ENCODE data around the gene WDR86.

The WDR86 gene

GRCh38 chr7:151405588-151405987 lies 4.2 kb downstream of the WDR86 start:
- DNase-seq: no peak

GRCh38 chr7:151405056-151405455 lies 4.8 kb downstream of the WDR86 start:
- no peak for DNase-seq

GRCh38 chr7:151404216-151405011 lies 5.4 kb downstream of the WDR86 start:
- DNase-seq: no peak

GRCh38 chr7:151403764-151404163 lies 6.1 kb downstream of the WDR86 start:
- no peak for DNase-seq

GRCh38 chr7:151402029-151402835 lies 7.6 kb downstream of the WDR86 start:
- DNase-seq: no peak

GRCh38 chr7:151400626-151401315 lies 9.1 kb downstream of the WDR86 start:
- DNase-seq: no peak

GRCh38 chr7:151399906-151400305 lies 9.9 kb downstream of the WDR86 start:
- no peak for DNase-seq

- DNase-seq: no peak
Measured at GRCh38 chr7:151399305-151399601, 10.6 kb downstream of the WDR86 start.

- DNase-seq: no peak
Measured at GRCh38 chr7:151398446-151399304, 11.2 kb downstream of the WDR86 start.

GRCh38 chr7:151397026-151397425 lies 12.8 kb downstream of the WDR86 start:
- no peak for DNase-seq

- no peak for DNase-seq
Measured at GRCh38 chr7:151396328-151396970, 13.4 kb downstream of the WDR86 start.

- DNase-seq: no peak
Measured at GRCh38 chr7:151395036-151395367, 14.8 kb downstream of the WDR86 start.

GRCh38 chr7:151394076-151395035 lies 15.5 kb downstream of the WDR86 start:
- DNase-seq: no peak

GRCh38 chr7:151393031-151393977 lies 16.5 kb downstream of the WDR86 start:
- no peak for DNase-seq

- no peak for DNase-seq
Measured at GRCh38 chr7:151392426-151392825, 17.4 kb downstream of the WDR86 start.

GRCh38 chr7:151392002-151392401 lies 17.8 kb downstream of the WDR86 start:
- DNase-seq: no peak

- DNase-seq: no peak
Measured at GRCh38 chr7:151391358-151391730, 18.5 kb downstream of the WDR86 start.

GRCh38 chr7:151390598-151391357 lies 19.1 kb downstream of the WDR86 start:
- no peak for DNase-seq
